T47D (cell line): ENCODE measurements around the gene SNPH.
"Not testable (repeated sequence)": the region's sequence is repeated elsewhere in the genome, so short reads cannot be mapped to it uniquely, and the experiment has no call there.

Experiments
- DNase-seq, 2 experiments: peaks; one replicate each; pipeline versions ENCODE4 v3.0.0 to v3.0.0-alpha.2; 2011 to 2012; ENCODE audit warnings: low read depth in 1 of 2, low spot score in 1 of 2
- JUND ChIP-seq: IDR thresholded peaks from 2 replicates; pipeline ENCODE4 v1.6.1; 2012; ENCODE audit warnings: low read depth
- in situ Hi-C: cut with HindIII; loops from 2 replicates; pipeline ENCODE4 v1.10.0; 2016; ENCODE audit warnings: low sequenced_read_pairs, low pct_unique_long_range_greater_than_20kb

The SNPH gene

DNA sequence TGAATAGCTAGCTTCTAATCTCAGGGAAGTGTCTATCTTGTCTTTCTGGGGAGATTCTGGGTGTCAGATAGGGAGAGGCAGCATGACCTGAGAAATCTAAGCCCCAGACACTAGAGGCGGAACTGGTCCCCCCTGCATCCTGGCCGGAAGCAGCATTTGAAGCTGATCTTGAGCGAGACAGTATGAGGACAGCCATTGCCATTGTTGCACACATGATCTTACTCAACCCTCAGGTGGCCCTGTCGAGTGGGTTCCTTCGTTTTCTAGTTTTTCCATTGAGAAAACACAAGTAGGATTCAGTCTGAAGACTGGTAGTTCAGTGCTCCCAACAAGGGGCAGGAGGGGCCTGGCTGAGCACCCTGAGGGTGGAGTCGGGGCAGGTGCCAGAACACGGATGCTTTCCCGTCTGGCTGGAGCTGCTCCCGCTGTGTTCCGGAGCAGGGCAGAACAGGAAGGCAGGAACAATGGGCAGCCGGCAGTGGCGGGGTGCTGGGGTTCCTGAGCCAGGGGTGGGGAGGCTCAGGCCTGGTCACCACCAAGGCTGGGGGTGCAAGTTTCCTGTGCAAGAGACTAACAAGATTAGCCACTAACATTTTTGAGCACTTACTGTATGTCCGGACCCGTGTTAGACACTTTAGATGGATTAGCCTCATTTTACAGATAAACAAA, 70.7 kb downstream of the SNPH start:
- DNase-seq, result no peak
- in situ Hi-C loops, result no loop called here
- TF ChIP-seq JUND, result no peak

- in situ Hi-C loops, result no loop called here
- DNase-seq, result no peak
Measured at GRCh38 chr20:1337441-1337840, 71.3 kb downstream of the SNPH start.

DNA sequence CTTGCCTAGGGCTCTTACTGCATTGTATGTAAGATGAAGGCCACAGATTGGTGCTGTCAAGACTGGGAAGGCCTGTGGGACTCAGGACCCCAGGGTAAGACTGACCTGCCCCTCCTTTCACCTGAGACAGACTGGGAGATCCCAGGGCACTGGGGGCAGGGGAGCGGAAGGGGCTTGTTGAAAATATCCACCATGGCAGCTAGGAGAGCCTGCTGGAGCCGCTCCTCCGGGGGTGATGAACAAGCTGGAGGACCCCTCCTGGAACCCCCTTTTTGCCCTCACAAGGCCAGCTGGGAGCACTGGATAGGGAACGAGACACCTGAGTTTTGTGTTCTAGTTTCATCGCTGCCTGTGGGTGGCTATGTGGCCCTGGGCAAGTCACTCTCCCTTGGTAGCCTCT, 72.0 kb downstream of the SNPH start:
- DNase-seq, result no peak
- in situ Hi-C loops, result no loop called here
- no peak for TF ChIP-seq JUND

More at GRCh38 chr20:1337441-1337840, 71.3 kb downstream of the SNPH start:
- no peak for TF ChIP-seq JUND

GRCh38 chr20:1338801-1339200, 72.7 kb downstream of the SNPH start:
- no peak for TF ChIP-seq JUND
- DNase-seq, result no peak
- in situ Hi-C loops, result no loop called here

DNA sequence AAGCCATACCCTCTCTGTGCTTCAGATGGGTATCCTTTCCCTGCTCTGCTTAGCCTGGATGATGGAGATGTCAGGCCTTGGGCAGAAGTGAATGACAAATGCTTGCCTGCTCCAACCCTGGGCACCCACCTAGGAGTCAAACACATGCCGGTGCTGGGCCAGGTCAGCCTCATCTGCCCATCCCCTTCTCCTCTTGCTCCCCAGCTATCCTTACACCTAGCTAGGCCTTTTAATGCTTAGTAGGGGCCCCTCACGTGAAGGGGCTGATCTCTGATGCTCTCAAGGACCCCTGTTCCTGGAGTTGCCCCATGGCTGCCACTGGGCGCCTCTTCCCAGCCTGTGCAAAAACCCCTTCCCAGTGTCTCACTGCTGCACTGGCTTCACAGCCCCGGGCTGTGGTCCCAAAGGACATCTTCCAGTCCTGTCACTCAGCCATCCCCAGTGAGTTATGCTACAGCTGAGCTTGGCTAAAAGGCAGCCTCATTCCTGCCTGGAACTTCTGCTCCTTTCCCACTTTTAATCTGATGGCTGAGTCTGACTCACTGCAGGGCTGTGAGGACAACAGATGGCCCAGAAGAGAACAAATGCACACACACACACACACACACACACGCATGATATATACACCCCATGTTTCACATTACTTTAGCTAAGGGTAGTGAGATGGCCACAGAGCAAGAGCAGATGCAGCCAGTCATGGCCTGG, 75.6 kb downstream of the SNPH start:
- TF ChIP-seq JUND, result no peak
- no peak for DNase-seq
- in situ Hi-C loops, result no loop called here

GRCh38 chr20:1343446-1344124, 77.5 kb downstream of the SNPH start:
- in situ Hi-C loops, DNase-seq: not testable (repeated sequence)

DNA sequence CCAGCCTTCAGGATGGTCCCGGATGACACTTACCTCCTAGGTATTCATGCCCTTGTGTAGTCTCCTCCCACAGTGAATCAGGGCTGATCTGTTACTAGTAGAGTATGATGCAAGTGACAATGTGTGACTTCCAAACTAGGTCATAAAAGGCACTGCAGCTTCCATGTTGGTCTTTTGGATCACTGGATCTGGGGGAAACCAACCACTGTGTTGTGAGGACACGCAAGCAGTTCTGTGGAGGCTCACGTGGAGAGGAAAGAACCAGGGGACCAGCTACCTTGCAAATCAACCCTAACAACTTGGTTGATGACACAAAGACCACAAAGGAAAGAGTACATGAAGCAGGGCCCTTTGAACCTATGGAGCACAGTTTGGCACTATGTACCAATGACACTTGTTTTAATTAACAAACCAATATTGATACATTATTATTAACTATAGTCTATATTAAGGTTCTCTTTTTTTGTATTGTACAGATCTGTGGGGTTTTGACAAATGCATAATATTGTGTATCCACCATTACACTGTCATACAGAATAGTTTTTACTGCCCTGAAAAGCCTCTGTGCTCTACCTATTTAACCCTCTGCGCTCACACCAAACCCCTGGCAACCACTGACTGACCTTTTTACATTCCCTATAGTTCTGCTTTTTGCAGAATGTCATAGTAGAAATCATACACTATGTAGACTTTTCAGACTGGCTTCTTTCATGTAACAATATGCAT, 79.1 kb downstream of the SNPH start:
- TF ChIP-seq JUND, result no peak
- in situ Hi-C loops, result no loop called here
- no peak for DNase-seq

DNA sequence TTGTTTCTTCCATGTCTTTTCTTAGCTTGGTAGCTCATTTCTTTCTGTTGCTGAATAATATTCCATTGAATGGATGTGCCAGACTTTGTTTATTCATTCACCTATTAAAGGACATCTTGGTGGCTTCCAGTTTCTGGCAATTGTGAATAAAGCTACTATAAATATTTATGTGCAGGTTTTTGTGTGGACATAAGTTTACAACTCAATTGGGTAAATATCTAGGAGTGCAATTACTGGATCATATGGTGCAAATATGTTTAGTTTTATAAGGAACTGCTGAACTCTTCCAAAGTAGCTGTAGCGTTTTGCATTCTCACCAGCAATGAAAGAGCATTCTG, 79.6 kb downstream of the SNPH start:
- in situ Hi-C loops, result no loop called here
- no peak for TF ChIP-seq JUND
- DNase-seq, result no peak

DNA sequence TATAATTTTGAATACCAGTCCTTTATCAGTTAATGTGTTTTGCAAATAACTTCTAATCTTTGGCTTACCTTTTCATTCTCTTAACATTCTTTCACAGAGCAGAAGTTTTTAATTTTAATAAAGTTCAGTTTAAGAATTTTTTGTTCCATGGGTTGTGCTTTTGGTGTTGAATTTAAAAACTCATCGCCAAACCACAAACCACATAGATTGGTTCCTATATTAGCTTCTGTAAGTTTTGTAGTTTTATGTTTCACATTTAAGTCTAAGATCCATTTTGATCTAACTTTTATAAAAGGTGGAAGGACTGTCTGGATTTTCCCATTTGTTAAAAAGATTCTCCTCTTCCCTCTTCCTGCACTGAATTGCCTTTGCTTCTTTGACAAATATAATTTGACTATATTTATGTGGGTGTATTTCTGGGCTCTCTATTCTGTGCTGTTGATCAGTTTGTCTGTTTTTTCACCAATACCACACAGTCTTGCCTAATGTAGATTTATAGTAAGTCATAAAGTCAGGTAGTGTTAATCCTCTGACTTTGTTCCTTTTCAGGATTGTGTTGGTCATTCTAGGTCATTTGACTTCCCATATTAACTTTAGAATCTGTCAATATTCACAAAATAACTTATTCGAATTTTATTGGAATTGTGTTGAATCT, 80.3 kb downstream of the SNPH start:
- in situ Hi-C loops, result no loop called here
- no peak for DNase-seq
- no peak for TF ChIP-seq JUND

GRCh38 chr20:1353956-1354355, 87.9 kb downstream of the SNPH start:
- in situ Hi-C loops, result no loop called here
- no peak for DNase-seq
- TF ChIP-seq JUND, result no peak

DNA sequence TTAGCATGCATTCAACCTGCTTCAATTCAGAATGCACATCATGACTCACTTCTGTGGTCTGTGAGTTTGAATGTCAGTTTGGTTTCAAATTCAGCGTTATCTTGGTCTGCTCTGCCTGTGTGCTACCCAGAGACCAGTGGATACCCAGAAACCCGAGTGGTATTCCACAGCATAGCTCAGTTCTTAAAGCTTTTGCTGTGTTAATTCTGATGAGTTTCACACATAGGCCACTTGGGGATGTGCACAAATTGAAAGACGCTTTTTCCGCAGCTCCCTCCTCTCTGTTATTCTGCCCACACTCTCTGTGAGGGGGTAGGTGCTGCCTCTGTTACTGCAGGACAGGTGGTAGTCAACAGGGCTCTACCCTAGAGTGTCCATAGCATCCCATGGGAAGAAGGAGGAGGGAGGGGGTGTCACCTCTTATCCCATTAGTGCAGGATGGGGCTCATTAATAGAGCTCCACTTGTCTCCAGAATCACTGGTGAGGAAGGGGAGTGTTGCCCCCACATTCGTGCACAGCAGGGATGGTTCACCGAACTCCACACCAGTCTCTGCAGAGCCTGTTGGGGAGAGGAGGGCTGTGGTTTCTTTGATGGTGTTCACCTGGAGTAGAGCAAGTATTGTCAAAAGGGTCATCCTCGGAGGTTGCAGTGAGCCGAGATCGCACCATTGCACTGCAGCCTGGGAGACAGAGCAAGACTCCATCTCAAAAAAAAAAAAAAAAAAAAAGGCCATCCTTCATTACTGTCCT, 92.0 kb downstream of the SNPH start:
- in situ Hi-C loops, result no loop called here
- no peak for TF ChIP-seq JUND
- no peak for DNase-seq
